ENCODE data around the gene ACAN. TPM values are rescaled to one million over a fixed set of nuclear protein-coding genes. Genes with fewer than 3 reads are reported as not detected.
A peak's percentile ranks its signal among the peaks of the same experiment; 100 is the strongest.

ACAN gene
- total RNA-seq, 2 experiments from 2014 or later = not detected

DNA sequence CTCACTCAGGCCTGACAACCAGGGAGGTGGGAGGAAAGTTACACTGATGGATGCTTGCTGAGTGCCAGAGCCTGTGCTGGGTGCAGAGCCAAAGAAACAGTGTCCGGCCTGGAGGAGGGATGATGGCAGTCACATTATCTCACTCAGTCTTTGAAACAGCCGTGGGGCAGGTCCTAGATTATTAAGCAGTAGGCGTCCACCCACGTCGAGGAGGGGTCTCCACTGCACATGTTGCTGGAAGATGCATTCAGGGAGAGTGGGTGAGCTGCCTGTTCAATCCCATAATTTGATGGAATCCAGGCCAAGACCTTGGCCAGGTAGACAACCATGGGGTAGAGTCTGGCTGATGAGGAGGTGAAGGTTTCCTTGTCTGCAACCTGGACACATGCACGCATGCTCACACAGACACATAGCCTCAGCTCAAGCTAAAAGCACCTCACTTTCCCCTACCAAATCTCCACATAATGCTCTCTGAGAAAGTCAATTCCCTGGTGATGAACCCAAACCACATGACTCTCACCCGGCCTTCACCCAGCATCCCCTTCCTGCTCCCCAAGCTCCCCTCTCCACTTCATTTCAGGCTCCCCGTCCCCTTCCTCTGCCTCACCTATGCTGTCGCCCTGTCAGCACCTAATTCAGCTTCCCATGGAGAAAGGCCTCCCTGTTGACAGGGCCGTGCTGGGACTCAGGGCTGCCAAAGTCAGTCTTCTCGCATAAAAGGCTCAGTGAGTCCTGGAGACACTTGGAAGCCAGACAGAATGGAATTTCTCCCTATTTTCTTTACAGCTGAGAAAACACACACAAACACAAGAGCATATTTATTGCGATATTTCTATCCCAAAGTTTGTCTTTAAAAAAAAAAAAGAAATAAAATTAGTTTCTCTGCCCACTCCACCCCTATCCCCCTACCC lies 29.8 kb downstream of the ACAN start:
- ChIA-PET POLR2A (no interaction called here), CTCF (no interaction called here)
- TF ChIP-seq, protein P1, sequence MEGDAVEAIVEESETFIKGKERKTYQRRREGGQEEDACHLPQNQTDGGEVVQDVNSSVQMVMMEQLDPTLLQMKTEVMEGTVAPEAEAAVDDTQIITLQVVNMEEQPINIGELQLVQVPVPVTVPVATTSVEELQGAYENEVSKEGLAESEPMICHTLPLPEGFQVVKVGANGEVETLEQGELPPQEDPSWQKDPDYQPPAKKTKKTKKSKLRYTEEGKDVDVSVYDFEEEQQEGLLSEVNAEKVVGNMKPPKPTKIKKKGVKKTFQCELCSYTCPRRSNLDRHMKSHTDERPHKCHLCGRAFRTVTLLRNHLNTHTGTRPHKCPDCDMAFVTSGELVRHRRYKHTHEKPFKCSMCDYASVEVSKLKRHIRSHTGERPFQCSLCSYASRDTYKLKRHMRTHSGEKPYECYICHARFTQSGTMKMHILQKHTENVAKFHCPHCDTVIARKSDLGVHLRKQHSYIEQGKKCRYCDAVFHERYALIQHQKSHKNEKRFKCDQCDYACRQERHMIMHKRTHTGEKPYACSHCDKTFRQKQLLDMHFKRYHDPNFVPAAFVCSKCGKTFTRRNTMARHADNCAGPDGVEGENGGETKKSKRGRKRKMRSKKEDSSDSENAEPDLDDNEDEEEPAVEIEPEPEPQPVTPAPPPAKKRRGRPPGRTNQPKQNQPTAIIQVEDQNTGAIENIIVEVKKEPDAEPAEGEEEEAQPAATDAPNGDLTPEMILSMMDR (IDR thresholded peaks at IDR 0.05) = no peak
- ATAC-seq = no peak
- intact Hi-C loops (cut with micrococcal nuclease) = no loop called here
- H3K9me3 Mint-ChIP-seq = no peaks in the 10 kb centered on the region
- H3K4me1 Mint-ChIP-seq (ENCODE audit: low read depth) = peaks cover 3% of the 10 kb centered on the region
- H3K36me3 Mint-ChIP-seq (ENCODE audit: low read depth) = no peaks in the 10 kb centered on the region
- H3K27ac Mint-ChIP-seq = no peak overlapping the region
- no peak for DNase-seq
- H3K4me3 Mint-ChIP-seq = no peak overlapping the region
- no peaks in the 10 kb centered on the region for H3K27me3 Mint-ChIP-seq

DNA sequence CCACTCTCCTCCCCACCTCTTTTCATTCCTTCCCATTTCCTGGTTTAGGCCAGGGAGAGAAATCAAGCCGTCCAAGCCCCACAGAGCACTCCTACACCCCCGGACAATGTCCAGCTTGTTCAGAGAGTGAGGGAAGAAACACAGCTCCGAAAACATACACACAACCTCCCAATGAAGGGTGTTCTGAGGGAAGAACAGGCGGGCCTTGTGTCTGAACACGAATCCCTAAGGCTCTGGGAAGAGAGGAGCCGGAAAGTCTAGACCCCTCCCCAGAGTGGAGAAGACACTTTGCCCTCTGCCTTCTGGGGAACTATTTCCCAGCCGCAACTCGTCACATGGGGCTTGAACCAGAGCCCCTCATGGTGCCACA lies 30.5 kb downstream of the ACAN start:
- TF ChIP-seq, protein P1 (IDR thresholded peaks at IDR 0.05) = no peak
- ChIA-PET POLR2A (no interaction called here), CTCF (no interaction called here)
- Mint-ChIP-seq H3K4me1 (ENCODE audit: low read depth) (peaks cover 3% of the 10 kb centered on the region), H3K4me3 (no peak overlapping the region), H3K9me3 (no peaks in the 10 kb centered on the region), H3K27me3 (peaks cover 2% of the 10 kb centered on the region), H3K36me3 (ENCODE audit: low read depth) (no peaks in the 10 kb centered on the region), H3K27ac (no peak overlapping the region)
- ATAC-seq (no peak), DNase-seq (no peak)
- intact Hi-C loops (cut with micrococcal nuclease) = no loop called here

DNA sequence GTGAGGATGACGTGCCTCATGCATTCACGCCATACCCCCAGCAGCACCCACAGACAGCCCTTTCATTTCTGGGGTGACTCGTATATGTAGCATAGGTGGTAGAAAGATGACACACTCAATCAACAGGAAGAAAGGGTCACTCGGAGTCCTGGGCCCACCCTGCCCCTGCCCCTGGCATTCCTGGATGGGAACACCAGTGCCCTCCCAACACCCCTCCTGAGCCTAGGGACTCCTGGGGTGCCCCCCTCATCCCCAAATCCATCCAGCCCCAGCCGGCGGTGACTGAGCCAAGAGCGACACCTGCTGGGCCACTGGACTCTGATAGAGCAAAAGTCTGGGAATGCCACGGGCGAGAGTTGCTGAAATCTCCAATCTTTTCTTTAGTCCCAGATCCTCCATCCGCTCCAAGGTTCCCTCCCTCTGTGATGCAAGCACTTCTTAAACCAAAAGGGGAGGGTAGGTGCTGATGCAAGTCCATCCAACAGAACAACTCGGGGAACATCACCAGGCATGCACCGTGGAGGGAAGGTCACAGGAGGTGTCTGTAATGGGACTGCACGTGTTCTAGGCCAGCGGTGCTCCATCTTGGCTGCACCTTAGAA lies 31.1 kb downstream of the ACAN start:
- intact Hi-C loops (cut with micrococcal nuclease) = no loop called here
- TF ChIP-seq, protein P1 (IDR thresholded peaks at IDR 0.05) = peak; percentile 40
- peak; percentile 18 for DNase-seq
- H3K4me3 Mint-ChIP-seq = no peak overlapping the region
- CTCF ChIA-PET = no interaction called here
- ATAC-seq = peak; percentile 65
- H3K27me3 Mint-ChIP-seq = peaks cover 2% of the 10 kb centered on the region
- POLR2A ChIA-PET = interaction anchor here (1.3 kb wide), 1 partner anchor 37 kb away, joined by 3 read pairs; no protein-coding TSS in a partner anchor
- peaks cover 3% of the 10 kb centered on the region for H3K4me1 Mint-ChIP-seq (ENCODE audit: low read depth)
- no peaks in the 10 kb centered on the region for H3K36me3 Mint-ChIP-seq (ENCODE audit: low read depth)
- no peaks in the 10 kb centered on the region for H3K9me3 Mint-ChIP-seq
- H3K27ac Mint-ChIP-seq = no peak overlapping the region

DNA sequence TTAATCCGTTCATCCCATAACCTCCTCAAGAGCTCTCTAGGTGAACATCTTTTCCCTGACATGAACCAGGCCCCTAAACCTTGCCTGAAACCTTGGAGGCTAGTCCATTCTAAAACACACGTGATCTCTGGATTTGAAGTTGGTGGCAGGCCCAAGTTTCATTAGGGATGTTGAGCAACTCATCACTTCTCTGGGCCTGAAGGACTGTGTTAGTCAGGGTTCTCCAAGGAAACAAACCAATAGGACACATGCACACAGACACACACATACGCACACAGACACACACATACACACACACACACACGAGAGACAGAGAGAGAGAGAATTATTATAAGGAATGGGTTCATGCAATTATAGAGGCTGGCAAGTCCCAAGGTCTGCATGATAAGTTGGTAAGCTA lies 31.9 kb downstream of the ACAN start:
- Mint-ChIP-seq H3K4me1 (ENCODE audit: low read depth) (peaks cover 3% of the 10 kb centered on the region), H3K36me3 (ENCODE audit: low read depth) (no peaks in the 10 kb centered on the region), H3K9me3 (no peaks in the 10 kb centered on the region), H3K4me3 (no peak overlapping the region), H3K27me3 (peaks cover 2% of the 10 kb centered on the region), H3K27ac (no peak overlapping the region)
- ChIA-PET CTCF (interaction anchor here (0.9 kb wide), 1 partner anchor 210 kb away, joined by 3 read pairs; no protein-coding TSS in a partner anchor), POLR2A (interaction anchor here (0.7 to 1.3 kb wide), 2 partner anchors 37 to 124 kb away, joined by 3 read pairs; no protein-coding TSS in a partner anchor)
- DNase-seq (no peak), ATAC-seq (no peak)
- intact Hi-C loops (cut with micrococcal nuclease) = no loop called here
- TF ChIP-seq, protein P1 (IDR thresholded peaks at IDR 0.05) = no peak

DNA sequence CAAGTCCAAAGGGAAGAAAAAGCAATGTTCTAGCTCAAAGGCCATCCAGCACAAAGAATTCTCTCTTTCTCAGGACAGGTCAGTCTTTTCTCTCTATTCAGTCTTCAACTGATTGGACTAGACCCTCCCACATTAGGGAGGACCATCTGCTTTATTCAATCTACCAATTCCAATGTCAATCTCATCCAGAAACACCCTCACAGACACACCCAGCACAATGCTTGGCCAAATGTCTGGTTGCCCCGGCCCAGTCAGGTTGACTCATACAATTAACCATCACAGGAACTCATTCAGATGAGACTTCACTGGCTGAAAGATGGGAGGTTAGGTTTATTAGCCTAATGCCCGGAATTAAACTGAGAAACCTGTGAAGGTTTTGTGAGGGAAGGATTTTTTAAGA lies 32.4 kb downstream of the ACAN start:
- H3K4me3 Mint-ChIP-seq = no peak overlapping the region
- TF ChIP-seq, protein P1 (IDR thresholded peaks at IDR 0.05) = no peak
- ChIA-PET CTCF (interaction anchor here (0.9 kb wide), 1 partner anchor 211 kb away, joined by 3 read pairs; no protein-coding TSS in a partner anchor), POLR2A (interaction anchor here (0.7 to 1.3 kb wide), 2 partner anchors 38 to 123 kb away, joined by 3 read pairs; no protein-coding TSS in a partner anchor)
- ATAC-seq = no peak
- peaks cover 2% of the 10 kb centered on the region for H3K27me3 Mint-ChIP-seq
- no peak overlapping the region for H3K27ac Mint-ChIP-seq
- H3K36me3 Mint-ChIP-seq (ENCODE audit: low read depth) = no peaks in the 10 kb centered on the region
- peaks cover 3% of the 10 kb centered on the region for H3K4me1 Mint-ChIP-seq (ENCODE audit: low read depth)
- no peaks in the 10 kb centered on the region for H3K9me3 Mint-ChIP-seq
- intact Hi-C loops (cut with micrococcal nuclease) = no loop called here
- DNase-seq = no peak

Data from activated CD8-positive, alpha-beta T cell treated with anti-CD3 and anti-CD28 coated beads for 36 hours (primary cell).